MM.1S (cell line): ENCODE results near the gene NANP.

ENCODE experiments used
- CTCF ChIP-seq: fragments of 300-600 bp; sonication (generic); IDR thresholded peaks from 2 replicates; pipeline ENCODE4 v1.5.1; 2016; ENCODE audit warnings: antibody characterized with exemption, low read length, mixed read lengths
- EZH2 ChIP-seq: fragments of 300-600 bp; sonication (generic); optimal IDR thresholded peaks from 2 replicates; pipeline ENCODE3; 2017; ENCODE audit warnings: low read depth, mild to moderate bottlenecking, antibody characterized with exemption, low read length, mixed read lengths
- EZH2phosphoT487 ChIP-seq: fragments of 300-600 bp; sonication (generic); IDR thresholded peaks from 2 replicates; pipeline ENCODE4 v1.6.1; 2018; ENCODE audit warnings: antibody characterized with exemption, low read length

DNA sequence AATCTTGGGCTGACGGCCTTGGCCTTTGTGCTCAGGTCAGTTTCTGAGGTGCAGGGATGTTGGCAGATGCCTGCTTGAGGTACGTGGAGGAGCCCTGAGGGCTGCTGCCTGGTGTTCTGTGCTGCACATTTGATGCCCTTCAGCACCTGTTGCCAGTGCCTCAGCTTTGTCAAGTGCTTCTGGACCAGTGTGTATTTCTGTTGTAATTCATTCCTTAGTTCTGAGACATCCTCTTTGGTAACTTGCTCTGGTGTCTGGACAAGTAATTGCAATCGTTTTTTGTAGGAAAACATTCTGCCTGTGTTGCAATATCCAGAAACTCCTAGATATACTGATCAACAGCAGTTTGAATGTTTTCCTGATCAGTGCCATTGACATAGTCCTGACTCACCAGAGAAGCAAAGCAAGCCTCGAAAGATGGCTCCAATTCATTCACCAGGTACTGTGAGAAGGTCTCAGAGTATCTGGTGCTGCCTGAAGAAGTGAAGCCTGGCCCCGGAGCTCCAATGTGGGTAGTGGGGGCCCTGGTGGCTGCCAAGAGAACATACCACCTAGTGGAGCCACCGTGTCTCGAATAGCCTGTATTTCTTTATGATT is 46.1 kb upstream of the NANP start:
- no peak for TF ChIP-seq EZH2
- TF ChIP-seq CTCF, result no peak
- no peak for TF ChIP-seq EZH2phosphoT487
